HepG2 (cell line): ENCODE data around the gene GNA12.
A peak's percentile ranks its signal among the peaks of the same experiment; 100 is the strongest.

Experiments used
- POLR2AphosphoS5 ChIP-seq: IDR thresholded peaks from 2 replicates; pipeline ENCODE4 v1.6.1; 2012; ENCODE audit warnings: low read depth, low read length
- RFX5 ChIP-seq: IDR thresholded peaks from 2 replicates; pipeline ENCODE4 v1.6.1; 2011; ENCODE audit warnings: low read depth, low read length, improper control_type of control experiment
- STAG1 ChIP-seq: sonication (generic); formaldehyde crosslinking; IDR thresholded peaks from 2 replicates; pipeline ENCODE4 v1.4.0; 2020; ENCODE audit warnings: missing genetic modification reagents
- ZBTB1 ChIP-seq: sonication (generic); formaldehyde crosslinking; IDR thresholded peaks from 2 replicates; pipeline ENCODE4 v1.4.0; 2020; ENCODE audit warnings: missing genetic modification reagents, borderline replicate concordance
- ZFAT ChIP-seq: sonication (generic); formaldehyde crosslinking; conservative IDR thresholded peaks from 2 replicates; pipeline ENCODE4 v1.8.1; 2023; ENCODE audit warnings: missing genetic modification reagents, inconsistent platforms
- ZNF570 ChIP-seq: sonication (generic); formaldehyde crosslinking; IDR thresholded peaks from 2 replicates; pipeline ENCODE4 v1.4.0; 2020; ENCODE audit warnings: mild to moderate bottlenecking, missing genetic modification reagents, borderline replicate concordance
- TF ChIP-seq, protein P1 (sequence below): sonication (generic); formaldehyde crosslinking; IDR thresholded peaks from 2 replicates; pipeline ENCODE4 v1.8.1; 2023; ENCODE audit warnings: mild to moderate bottlenecking, inconsistent platforms, moderate library complexity, missing genetic modification reagents, borderline replicate concordance
- TF ChIP-seq, protein P2 (sequence below): sonication (generic); formaldehyde crosslinking; IDR thresholded peaks from 2 replicates; pipeline ENCODE4 v1.5.0; 2020; ENCODE audit warnings: mild to moderate bottlenecking, missing genetic modification reagents
- TF ChIP-seq, protein P3 (sequence below): sonication (generic); formaldehyde crosslinking; IDR thresholded peaks from 2 replicates; pipeline ENCODE4 v1.4.0; 2020; ENCODE audit warnings: mild to moderate bottlenecking, missing genetic modification reagents

- TF ChIP-seq ZNF570 (CRISPR knock-in tag) (no peak), ZBTB1 (CRISPR knock-in tag) (no peak), ZFAT (CRISPR knock-in tag) (no peak), STAG1 (CRISPR knock-in tag) (no peak), RFX5 (peak; percentile 55; the same call in 1 of the 2 replicates), POLR2AphosphoS5 (peak; percentile 98)
- TF ChIP-seq, protein P1, sequence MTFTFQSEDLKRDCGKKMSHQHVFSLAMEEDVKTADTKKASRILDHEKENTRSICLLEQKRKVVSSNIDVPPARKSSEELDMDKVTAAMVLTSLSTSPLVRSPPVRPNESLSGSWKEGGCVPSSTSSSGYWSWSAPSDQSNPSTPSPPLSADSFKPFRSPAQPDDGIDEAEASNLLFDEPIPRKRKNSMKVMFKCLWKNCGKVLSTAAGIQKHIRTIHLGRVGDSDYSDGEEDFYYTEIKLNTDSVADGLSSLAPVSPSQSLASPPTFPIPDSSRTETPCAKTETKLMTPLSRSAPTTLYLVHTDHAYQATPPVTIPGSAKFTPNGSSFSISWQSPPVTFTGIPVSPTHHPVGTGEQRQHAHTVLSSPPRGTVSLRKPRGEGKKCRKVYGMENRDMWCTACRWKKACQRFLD (CRISPR knock-in tag) = no peak
- TF ChIP-seq, protein P2, sequence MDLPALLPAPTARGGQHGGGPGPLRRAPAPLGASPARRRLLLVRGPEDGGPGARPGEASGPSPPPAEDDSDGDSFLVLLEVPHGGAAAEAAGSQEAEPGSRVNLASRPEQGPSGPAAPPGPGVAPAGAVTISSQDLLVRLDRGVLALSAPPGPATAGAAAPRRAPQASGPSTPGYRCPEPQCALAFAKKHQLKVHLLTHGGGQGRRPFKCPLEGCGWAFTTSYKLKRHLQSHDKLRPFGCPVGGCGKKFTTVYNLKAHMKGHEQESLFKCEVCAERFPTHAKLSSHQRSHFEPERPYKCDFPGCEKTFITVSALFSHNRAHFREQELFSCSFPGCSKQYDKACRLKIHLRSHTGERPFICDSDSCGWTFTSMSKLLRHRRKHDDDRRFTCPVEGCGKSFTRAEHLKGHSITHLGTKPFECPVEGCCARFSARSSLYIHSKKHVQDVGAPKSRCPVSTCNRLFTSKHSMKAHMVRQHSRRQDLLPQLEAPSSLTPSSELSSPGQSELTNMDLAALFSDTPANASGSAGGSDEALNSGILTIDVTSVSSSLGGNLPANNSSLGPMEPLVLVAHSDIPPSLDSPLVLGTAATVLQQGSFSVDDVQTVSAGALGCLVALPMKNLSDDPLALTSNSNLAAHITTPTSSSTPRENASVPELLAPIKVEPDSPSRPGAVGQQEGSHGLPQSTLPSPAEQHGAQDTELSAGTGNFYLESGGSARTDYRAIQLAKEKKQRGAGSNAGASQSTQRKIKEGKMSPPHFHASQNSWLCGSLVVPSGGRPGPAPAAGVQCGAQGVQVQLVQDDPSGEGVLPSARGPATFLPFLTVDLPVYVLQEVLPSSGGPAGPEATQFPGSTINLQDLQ (CRISPR knock-in tag) = no peak
- TF ChIP-seq, protein P3, sequence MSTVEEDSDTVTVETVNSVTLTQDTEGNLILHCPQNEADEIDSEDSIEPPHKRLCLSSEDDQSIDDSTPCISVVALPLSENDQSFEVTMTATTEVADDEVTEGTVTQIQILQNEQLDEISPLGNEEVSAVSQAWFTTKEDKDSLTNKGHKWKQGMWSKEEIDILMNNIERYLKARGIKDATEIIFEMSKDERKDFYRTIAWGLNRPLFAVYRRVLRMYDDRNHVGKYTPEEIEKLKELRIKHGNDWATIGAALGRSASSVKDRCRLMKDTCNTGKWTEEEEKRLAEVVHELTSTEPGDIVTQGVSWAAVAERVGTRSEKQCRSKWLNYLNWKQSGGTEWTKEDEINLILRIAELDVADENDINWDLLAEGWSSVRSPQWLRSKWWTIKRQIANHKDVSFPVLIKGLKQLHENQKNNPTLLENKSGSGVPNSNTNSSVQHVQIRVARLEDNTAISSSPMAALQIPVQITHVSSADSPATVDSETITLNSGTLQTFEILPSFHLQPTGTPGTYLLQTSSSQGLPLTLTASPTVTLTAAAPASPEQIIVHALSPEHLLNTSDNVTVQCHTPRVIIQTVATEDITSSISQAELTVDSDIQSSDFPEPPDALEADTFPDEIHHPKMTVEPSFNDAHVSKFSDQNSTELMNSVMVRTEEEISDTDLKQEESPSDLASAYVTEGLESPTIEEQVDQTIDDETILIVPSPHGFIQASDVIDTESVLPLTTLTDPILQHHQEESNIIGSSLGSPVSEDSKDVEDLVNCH = no peak
These were observed at the start of gene GNA12 for GRCh38 chr7:2844153-2845033.
